Left lung (tissue), 10 donors: Measurements from ENCODE around the gene ZNF320. TPM values are rescaled to one million over a fixed set of nuclear protein-coding genes. Genes with fewer than 3 reads are reported as not detected.
"Not testable (repeated sequence)": the region's sequence is repeated elsewhere in the genome, so short reads cannot be mapped to it uniquely, and the experiment has no call there.

ENCODE experiments used
- ATAC-seq: fragments of 200-7000 bp; cut with Tn5 transposase; one replicate; pipeline ENCODE4 v1.9.1; 2020; ENCODE audit warnings: moderate library complexity
- DNase-seq, 4 donors: peaks; one replicate each; pipeline ENCODE4 v3.0.0-alpha.2; 2013 to 2020
- H3K27ac ChIP-seq, 2 donors: fragments of 200-600 bp; sonication (generic) in 1 of 2; one replicate each; pipeline versions ENCODE4 v1.5.0 to v1.8.0; 2020 to 2021
- H3K27me3 ChIP-seq, 2 donors: fragments of 200-600 bp; sonication (generic) in 1 of 2; one replicate each; pipeline versions ENCODE4 v1.5.0 to v1.8.0; 2020 to 2021
- H3K36me3 ChIP-seq, 2 donors: fragments of 200-600 bp; sonication (generic) in 1 of 2; one replicate each; pipeline versions ENCODE4 v1.5.0 to v1.8.0; 2020 to 2021
- H3K4me1 ChIP-seq, 2 donors: fragments of 200-600 bp; one replicate each; pipeline ENCODE4 v1.8.0; 2021
- H3K4me3 ChIP-seq, 2 donors: fragments of 200-600 bp; sonication (generic) in 1 of 2; one replicate each; pipeline versions ENCODE4 v1.5.0 to v1.8.0; 2020 to 2021; ENCODE audit warnings: mild to moderate bottlenecking in 1 of 2
- H3K9me3 ChIP-seq, 2 donors: fragments of 200-600 bp; sonication (generic) in 1 of 2; one replicate each; pipeline versions ENCODE4 v1.5.0 to v1.8.0; 2020 to 2021
- CTCF ChIP-seq, 2 donors: fragments of 200-600 bp; sonication (generic) in 1 of 2; IDR thresholded peaks; one replicate each; pipeline versions ENCODE4 v1.5.0 to v1.8.0; 2021; ENCODE audit warnings: antibody characterized with exemption in 2 of 2
- intact Hi-C, 2 donors: fragments of 100-400 bp; cut with DNase I; formaldehyde crosslinking; loops; one replicate each; pipeline versions ENCODE4 v1.11.2 to v1.14.2; 2022
- polyA plus RNA-seq, 6 donors: library from polyadenylated mRNA; unstranded; fragments of 120-200 nt; gene quantifications; one replicate each; pipeline ENCODE4 v1.2.1, GENCODE V29; 2013; ENCODE audit not compliant: insufficient read length in 6 of 6
- total RNA-seq, 2 donors: library from RNA; stranded (reverse); fragmentation: NEBNext Ultra II Directional; extraction: Animal tissue kit (Norgen Biotek cat#: 25700); gene quantifications; one replicate each; pipeline ENCODE4 v1.2.1, GENCODE V29; 2021
- donor health status: DM: no; HTN: yes; CAD: no.
- donor health status: DM: no; HTN: no; CAD: no.

ZNF320 gene
- total and polyA plus RNA-seq, 8 donors: 7.6 to 39.9 (median 33.5) TPM

- H3K27me3 ChIP-seq: no peaks in the 10 kb centered on the region
- peaks cover 5 to 16% of the 10 kb centered on the region in 2 donors for H3K4me1 ChIP-seq
- H3K36me3 ChIP-seq: peaks cover 0 to 15% of the 10 kb centered on the region in 2 donors
- no peak for TF ChIP-seq CTCF (IDR thresholded peaks at IDR 0.05)
- DNase-seq (peak in 3 of 4 donors; percentile 46 to 86 (median 86)), ATAC-seq (peak; percentile 79)
- intact Hi-C loops: no loop called here
- H3K4me3 ChIP-seq: peak overlapping the region; percentile 50 to 54
- no peaks in the 10 kb centered on the region for H3K9me3 ChIP-seq
- H3K27ac ChIP-seq: peak overlapping the region; percentile 86
These were observed 26.6 kb upstream of the ZNF320 start for GRCh38 chr19:52923778-52924593.

- H3K27me3 ChIP-seq: no peaks in the 10 kb centered on the region
- peak within 1 kb of the TSS; percentile 50 to 54 for H3K4me3 ChIP-seq
- TF ChIP-seq CTCF (IDR thresholded peaks at IDR 0.05): no peak
- H3K4me1 ChIP-seq: peaks cover 5 to 16% of the 10 kb centered on the region in 2 donors
- peak within 1 kb of the TSS; percentile 86 for H3K27ac ChIP-seq
- peaks cover 0 to 6% of the 10 kb centered on the region in 2 donors for H3K36me3 ChIP-seq
- no peaks in the 10 kb centered on the region for H3K9me3 ChIP-seq
- ATAC-seq (peak; percentile 100), DNase-seq (peak; percentile 76 to 98 (median 91))
- intact Hi-C loops: no loop called here
These were observed 25.7 kb upstream of the ZNF320 start, which contains the start of gene ZNF888 for GRCh38 chr19:52922841-52923777. TSS of gene ZNF888 (minus strand) at chr19:52923428. CDS start at chr19:52917873, 5,555 bp downstream.

- peaks cover under 1 to 3% of the 10 kb centered on the region in 2 donors for H3K4me1 ChIP-seq
- intact Hi-C loops: no loop called here
- DNase-seq (no peak), ATAC-seq (no peak)
- TF ChIP-seq CTCF (IDR thresholded peaks at IDR 0.05): no peak
- no peak overlapping the region for H3K27ac ChIP-seq
- no peaks in the 10 kb centered on the region for H3K9me3 ChIP-seq
- no peak overlapping the region for H3K4me3 ChIP-seq
- peaks cover 0 to 48% of the 10 kb centered on the region in 2 donors for H3K36me3 ChIP-seq
- no peaks in the 10 kb centered on the region for H3K27me3 ChIP-seq
These were observed 20.1 kb upstream of the ZNF320 start for GRCh38 chr19:52917531-52917930.

GRCh38 chr19:52910648-52911047 is 13.2 kb upstream of the ZNF320 start:
- H3K9me3 ChIP-seq: peaks cover 0 to 44% of the 10 kb centered on the region in 2 donors
- no peak for TF ChIP-seq CTCF (IDR thresholded peaks at IDR 0.05)
- DNase-seq (no peak), ATAC-seq (no peak)
- peaks cover 0 to 95% of the 10 kb centered on the region in 2 donors for H3K36me3 ChIP-seq
- intact Hi-C loops: no loop called here
- H3K27ac ChIP-seq: no peak overlapping the region
- no peak overlapping the region for H3K4me3 ChIP-seq
- H3K4me1 ChIP-seq: no peaks in the 10 kb centered on the region
- H3K27me3 ChIP-seq: no peaks in the 10 kb centered on the region

- DNase-seq, H3K4me3 ChIP-seq, H3K27ac ChIP-seq, H3K4me1 ChIP-seq, intact Hi-C loops, H3K27me3 ChIP-seq, ATAC-seq: not testable (repeated sequence)
- peaks cover 0 to 36% of the 10 kb centered on the region in 2 donors for H3K36me3 ChIP-seq
- H3K9me3 ChIP-seq: peaks cover 0 to 32% of the 10 kb centered on the region in 2 donors
These were observed 6.8 kb upstream of the ZNF320 start for GRCh38 chr19:52904052-52904780.
